GM18858 (cell line): ENCODE results near the gene TBXA2R.
A peak's percentile ranks its signal among the peaks of the same experiment; 100 is the strongest.

Experiments used
- ATAC-seq: cut with Tn5 transposase; IDR thresholded peaks from one replicate; pipeline ENCODE4 v1.9.1; 2021; ENCODE audit not compliant: unreplicated experiment

Gene TBXA2R

DNA sequence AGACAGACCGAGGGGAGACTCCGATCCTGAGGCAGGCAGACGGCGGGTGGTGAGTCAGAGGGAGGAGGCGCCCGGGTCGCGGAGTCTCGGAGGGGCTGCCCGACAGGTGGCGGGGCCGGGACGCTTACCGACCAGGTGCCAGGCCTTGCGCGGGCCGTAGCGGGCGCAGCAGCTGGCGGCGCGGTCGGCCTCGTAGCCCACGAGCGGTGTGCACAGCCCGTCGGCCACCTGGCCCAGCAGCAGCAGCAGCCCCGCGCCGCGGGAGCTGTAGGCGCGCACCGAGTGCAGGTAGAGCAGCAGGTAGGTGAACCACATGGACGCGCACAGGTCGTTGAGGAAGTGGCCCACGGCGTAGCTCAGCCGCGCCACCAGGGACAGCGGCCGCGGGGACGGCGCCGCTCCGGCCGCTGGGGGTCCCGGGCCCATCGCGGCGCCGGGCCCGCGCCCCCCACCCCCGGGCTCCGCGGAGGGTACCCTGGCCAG, 49.7 kb downstream of the TBXA2R start:
- ATAC-seq: peak; percentile 15

DNA sequence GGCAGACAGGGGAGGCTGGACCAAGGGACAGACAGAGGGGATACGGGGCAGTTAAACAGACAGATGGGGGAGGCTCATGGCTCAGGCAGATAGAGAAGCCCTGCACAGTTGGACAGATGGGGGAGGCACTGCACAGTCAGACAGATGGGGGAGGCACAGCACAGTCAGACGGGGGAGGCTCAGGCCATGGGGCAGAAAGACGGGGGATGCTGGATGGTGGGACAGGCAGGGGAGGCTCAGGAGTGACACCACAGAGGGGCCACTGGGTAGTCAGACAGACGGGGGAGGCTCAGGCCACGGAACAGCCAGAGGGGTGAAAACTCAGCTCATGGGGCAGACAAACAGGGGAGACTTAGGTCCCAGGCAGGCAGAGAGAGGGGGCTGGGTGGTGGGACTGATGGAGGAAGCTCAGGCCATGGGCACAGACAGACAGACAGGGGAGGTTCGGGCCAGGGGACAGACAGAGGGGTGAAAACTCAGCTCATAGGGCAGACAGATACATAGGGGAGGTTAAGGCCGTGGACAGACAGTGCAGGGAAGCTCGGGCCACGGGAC, 50.2 kb downstream of the TBXA2R start:
- ATAC-seq: no peak

DNA sequence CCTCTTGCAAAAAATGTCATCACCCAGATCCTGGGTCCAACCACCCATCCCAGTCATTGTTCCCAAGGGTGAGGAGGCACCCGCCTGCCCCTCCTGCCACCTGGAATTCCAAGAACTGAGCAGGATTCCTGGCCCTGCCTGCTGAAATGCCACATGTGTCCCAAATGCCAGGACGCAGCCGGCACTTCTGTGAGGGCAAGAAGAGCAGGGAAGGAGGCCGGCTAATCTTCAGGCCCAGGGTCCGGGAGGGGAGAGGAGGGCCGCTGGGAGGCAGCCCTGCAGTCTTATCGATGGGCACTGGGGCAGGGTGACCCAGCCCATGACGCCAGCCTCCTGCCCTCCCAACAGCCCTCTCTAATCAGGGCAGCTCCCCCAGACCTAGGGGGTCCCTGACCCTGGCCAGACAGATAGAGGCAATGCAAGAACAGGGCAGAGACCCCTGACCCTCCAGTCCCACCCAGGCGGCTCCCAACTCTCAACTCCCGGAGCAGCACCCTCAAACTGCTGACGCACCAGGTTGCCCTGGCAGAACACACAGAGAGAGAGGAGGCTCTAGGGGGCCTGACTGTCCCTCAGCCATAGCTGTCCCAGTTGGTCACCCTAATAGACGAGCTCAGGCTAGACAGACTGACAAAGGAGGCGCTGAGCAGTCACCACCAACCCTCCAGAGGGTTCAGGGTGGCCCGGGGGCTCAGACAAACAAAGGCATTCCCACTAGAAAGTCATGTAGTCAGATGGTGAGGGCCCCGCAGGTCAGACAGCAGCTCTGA, 50.8 kb downstream of the TBXA2R start:
- no peak for ATAC-seq

DNA sequence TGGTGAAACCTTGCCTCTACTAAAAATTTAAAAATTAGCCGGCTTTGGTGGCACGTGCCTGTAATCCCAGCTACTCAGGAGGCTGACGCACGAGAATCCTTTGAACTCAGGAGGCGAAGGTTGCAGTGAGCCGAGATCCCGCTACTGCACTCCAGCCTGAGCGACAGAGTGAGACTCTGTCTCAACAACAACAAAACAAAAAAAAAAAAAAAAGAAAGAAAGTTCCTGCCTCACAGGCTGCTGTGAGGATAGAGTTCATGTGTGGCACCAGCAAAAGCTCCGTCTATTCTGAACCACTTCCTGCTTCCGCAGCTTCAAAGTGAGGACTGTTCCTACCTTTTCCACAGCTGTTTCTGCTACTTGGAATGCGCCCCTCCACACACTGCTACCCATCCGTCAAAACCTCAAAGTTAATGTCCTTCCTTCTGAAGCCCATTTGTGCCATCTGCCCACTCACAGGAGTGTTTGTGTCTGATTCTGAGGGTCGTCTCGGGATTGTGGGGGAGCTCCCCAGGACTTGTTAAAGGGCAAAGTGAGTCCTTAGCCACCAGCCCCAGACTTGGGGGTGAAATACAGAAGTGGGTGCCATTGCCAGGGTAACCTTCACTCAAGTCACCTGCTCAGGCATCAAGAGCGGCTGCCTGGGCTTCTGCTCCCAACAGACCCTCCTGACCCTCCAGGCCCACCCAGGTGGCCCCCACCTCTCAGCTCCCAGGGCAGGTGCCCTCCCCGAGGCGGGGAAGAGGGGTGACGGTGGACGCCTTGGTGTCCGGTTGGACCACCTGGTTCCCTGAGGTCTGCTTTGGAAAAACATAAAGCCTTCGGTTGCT, 52.2 kb downstream of the TBXA2R start:
- no peak for ATAC-seq

GRCh38 chr19:3551792-3552095, 54.9 kb downstream of the TBXA2R start:
- ATAC-seq: no peak

DNA sequence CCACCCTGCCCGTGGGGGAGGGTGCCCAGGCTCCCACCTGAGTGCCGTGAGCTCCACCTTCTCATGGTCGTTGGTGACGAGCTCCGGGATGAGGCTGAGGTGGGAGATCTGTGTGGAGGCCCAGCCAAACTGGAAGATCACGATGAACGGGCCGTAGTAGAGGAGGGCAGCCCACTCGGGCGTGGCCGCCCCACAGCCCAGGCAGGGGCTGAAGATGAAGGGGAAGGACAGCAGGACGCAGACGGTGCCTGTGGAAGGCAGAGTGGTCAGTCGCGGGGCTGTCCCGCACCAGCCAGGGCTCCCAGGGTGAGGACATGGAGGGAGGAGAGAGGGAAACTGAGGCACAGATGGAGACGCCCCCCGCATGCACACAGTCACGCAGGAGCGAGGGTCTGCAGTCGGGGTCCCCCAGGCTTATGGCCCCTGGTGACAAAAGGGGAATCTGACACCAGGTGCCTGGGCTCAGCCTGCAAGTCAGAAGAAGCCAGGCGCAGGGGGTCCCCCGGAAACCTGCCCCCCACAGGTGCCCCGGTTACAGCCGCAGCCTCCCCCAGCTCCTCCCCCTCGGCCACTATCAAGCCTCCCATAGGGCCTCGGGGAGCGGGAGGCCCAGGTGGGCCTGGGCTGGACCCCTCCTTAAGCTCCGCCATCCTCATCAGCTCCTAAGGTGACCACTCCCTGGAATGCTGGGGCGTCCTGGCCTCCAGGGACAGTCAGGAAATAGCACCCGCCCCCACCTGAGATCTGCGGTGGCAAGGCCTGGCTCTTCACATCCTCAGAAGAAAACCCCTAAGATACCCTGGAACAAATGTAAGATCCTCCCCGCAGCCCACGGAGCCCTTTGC, 55.5 kb downstream of the TBXA2R start:
- ATAC-seq: no peak

GRCh38 chr19:3549816-3550215, 56.9 kb downstream of the TBXA2R start:
- no peak for ATAC-seq

- no peak for ATAC-seq
These were observed 58.1 kb downstream of the TBXA2R start for GRCh38 chr19:3548606-3549005.

- ATAC-seq: no peak
These were observed 58.9 kb downstream of the TBXA2R start for GRCh38 chr19:3547767-3548282.

DNA sequence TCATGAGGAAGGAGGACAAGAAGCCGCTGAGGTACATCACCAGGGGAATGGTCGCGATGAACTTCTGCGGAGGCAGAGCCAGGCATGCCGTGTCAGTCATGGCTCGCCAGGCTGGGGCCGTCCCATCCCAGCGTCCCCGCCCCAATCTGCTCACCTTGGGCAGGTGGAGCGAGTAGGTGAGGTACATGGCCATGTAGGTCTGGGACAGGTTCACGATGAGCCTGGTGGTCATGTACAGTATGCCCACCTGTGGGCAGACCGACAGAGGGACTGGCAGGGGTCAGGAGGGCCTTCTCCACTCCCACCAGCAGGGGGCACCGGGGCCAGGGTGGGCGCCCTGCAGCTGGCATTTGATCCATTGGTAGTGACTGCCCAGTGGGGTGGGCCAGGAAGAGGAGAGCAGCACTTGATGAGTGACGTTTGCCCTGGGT, 59.4 kb downstream of the TBXA2R start:
- no peak for ATAC-seq

DNA sequence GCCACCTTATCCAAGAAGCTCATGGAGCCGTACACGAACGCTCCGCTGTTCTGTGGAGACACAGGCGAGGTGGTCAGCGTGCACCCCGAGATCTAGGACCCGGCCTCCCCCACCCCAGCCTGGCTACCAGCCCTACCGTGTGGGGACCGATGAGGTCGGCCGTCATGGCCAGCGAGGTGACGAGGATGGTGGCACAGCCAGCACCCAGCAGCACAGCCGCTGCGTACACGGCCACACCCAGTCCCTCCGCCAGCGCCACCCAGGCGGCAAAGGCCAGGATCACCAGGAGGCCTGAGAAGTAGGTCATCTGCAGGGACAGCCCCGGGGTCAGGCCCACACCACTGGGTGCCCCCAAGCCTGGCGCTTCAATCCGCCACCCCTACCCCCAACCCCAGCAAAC, 60.6 kb downstream of the TBXA2R start:
- ATAC-seq: no peak

- ATAC-seq: no peak
These were observed 61.0 kb downstream of the TBXA2R start for GRCh38 chr19:3545669-3546034.

- no peak for ATAC-seq
These were observed 61.7 kb downstream of the TBXA2R start for GRCh38 chr19:3544742-3545668.
